ENCODE data around the gene PODN. TPM values are rescaled to one million over a fixed set of nuclear protein-coding genes. Genes with fewer than 3 reads are reported as not detected.

The PODN gene
- total RNA-seq, 1 donor from 2014 or later, result not detected

DNA sequence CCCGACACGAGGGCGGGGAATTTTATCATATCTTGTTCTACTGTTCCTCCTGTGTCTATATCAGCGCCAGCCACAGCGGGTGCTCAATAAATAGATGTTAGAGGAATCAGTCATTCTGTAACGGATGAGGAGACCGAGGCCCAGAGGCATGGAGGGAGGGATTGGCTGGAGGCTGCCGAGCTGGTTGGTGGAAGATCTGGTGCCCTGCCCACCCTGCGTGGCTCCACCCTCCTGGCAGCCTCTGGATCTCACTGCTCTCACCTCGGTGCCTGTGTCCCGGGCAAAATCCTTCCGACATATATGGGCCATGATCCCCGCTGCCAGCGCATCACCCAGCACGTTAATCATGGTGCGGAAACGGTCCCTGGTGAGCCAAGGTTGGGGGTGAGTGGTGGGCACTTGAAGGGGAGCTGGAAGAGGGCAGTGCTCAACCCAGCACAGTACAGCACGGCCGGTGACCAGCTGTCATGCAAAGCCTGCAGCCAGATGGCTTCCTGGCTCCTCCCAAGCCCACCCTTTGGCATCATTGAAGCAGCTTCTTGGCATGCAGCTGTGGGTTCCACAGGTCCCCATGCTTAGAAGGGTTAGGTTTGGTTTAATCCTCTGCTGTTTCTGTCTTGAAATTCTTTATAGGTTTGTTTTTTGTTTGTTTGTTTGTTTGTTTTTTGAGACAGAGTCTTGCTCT lies 26.7 kb downstream of the PODN start:
- intact Hi-C loops (cut with micrococcal nuclease), result no loop called here

GRCh38 chr1:53089478-53090226 lies 27.6 kb downstream of the PODN start:
- intact Hi-C loops (cut with micrococcal nuclease), result no loop called here

DNA sequence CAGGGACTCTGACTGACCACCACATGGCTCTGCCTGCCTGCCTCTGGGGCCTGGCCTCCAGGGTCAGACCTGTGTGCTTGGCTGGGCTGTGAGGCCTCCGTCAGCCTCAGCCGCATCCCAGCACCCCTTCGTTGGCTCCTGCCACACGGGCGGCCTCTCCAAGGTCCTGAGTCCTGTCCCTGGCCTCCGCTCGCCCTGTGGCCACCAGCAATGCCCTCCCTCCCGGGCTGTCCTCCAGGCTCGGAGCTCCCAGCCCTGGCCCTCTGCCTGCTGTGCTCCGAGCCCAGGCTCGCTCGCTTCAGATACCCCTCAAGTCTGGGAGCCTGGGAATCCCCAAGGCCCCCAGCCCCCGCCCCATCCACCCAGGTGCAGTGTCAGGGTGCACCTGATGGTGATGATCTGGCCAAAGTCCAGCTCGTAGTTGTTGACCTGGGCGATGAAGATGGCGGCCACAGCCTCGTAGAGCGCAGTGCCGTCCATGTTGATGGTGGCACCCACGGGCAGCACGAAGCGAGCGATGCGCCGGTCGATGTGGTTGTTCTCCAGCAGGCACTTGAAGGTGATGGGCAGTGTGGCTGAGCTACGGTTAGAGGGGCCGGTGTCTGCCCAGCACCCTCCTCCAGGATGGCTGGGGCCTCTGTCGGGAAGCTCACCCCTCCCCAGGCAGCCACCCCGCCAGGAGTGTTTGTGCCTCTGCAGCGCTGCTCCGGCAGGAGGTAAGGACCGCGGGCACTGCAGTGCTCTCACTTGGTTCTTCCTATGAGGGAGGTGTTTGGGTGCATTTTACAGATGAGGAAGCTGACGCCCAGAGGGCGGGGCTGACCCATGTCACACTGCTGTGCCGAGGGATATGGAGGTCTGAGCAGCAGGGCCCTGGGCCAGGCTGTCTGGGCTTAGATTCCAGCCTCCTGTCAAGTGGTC lies 28.5 kb downstream of the PODN start:
- intact Hi-C loops (cut with micrococcal nuclease), result no loop called here

DNA sequence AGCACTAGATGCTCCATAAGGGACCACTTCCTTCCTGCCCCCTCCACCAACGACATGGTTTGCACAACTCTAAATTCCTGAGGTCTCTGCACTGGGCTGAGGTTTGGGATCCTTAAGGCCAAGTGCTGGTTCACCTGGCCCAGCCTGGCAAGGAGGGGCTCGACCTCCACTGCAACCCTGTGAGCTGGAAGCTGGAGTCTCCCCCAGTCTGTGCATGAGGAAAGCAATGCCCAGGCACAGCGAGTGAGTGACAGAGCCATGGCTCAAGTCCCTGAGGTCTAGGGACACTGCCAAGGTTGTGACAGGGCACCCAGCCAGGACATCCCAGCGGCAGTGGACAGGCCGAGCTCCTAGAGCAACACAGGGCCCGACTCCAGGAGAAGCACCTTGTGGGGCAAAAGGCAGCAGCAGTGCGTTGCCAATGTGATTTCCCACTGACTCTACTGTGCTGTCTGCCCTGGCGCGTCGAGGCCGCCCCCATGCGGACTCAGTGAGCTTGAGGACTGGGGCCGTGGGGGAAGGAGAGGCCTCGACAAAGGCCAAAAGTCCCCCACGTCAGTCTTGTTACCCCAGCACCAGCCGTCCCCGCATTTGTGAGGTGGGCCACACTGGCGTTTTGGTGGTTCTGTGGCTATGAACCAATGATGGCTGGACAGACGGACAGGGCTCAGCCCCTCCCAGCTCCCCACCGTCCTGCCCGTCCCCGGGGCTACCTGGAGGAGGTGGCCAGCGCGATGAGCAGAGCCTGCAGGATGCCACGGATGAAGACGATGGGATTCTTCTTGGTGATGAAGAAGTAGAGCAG lies 30.0 kb downstream of the PODN start:
- intact Hi-C loops (cut with micrococcal nuclease), result no loop called here

DNA sequence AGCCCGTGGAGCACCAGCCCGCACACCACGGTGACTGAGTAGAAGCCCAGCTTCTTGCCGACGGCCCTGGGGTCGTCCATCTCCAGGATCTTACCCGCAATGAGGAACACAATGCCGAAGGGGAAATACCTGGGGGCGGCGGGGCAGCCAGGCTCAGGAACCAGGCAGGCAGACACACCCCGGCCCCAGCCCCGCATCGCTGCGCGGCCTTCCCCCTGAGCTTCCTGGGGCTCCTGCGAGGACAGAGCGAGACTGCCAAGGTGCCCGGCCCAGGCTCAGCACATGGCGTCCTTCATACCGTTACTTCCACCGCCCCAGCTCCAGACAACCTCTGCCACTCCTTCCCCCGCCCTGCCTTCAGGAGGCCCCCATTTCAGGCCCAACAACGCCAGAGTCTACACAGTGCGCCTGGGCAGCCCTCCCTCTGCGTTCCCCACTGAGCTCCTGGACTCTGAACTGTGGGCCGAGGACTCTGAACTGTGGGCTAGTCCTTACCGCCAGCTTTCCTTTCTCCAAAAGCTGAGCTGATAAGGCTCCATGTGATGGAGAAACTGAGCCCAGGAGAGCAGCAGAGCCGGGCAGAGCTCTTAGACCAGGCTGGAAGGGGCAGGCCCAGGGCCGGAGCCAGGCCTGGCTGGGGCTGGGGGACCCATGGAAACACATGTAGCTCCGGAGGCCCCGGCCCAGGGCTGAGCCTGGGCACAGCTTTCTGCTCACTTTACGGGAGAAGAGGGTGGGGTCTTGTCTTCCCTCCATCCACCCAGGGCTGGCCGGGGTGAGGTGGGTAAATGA lies 30.8 kb downstream of the PODN start:
- intact Hi-C loops (cut with micrococcal nuclease), result no loop called here

GRCh38 chr1:53093451-53093754 lies 31.4 kb downstream of the PODN start:
- intact Hi-C loops (cut with micrococcal nuclease), result no loop called here

- intact Hi-C loops (cut with micrococcal nuclease), result no loop called here
These were observed 31.9 kb downstream of the PODN start for GRCh38 chr1:53093778-53094532.

- intact Hi-C loops (cut with micrococcal nuclease), result no loop called here
These were observed 32.5 kb downstream of the PODN start for GRCh38 chr1:53094533-53094919.

- intact Hi-C loops (cut with micrococcal nuclease), result no loop called here
These were observed 42.4 kb downstream of the PODN start for GRCh38 chr1:53104289-53104913.

DNA sequence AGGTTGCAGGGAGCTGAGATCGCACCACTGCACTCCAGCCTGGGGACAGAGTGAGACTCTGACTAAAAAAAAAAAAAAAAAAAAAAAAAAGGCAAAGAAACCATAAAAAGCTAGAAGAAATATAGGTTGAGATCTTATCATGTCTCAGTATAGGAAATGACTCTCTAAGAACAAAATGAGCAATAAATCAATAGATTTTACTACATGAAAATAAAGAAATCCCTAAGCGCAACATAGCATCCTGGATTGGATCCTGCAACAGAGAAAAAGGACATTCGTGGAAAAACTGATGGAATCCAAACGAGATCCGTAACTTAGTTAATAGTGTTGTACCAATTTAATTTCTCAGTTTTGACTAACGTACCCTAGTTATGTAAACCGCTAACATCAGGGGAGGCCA lies 45.1 kb downstream of the PODN start:
- intact Hi-C loops (cut with micrococcal nuclease), result no loop called here

DNA sequence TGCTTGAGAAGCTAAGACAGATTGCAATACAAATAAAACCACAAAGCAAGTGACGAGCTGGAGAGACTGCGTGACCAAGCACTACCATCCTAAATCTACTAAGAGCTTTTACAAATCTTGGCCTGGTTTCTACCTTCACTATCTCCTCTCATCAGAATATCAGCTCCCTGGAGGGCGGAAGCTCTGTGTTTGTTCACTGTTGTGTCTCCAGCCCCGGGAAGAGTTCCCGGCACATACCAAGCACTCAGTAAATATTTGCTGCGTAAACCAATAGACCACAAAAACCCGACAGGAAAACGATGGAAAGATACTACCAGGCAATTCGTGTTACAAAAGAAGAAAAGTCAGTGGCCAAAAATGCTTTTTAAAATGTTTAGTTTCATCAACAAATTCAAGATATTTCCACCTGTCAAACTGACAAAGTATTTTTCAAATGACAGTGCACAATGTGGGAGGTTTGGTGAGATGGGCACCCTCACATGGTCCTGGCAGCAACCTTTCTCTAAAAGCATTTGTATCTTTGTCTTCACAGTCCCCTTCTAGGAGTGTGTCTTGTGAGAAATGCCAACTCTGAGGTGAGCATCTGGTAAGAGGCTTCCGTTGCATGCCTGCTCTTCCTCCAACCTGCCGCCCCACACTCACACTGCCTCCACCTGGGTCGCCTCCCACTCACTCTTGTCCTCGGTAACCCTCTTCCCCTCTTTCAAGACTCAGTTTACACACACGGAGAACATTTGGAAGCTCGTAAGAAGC lies 45.7 kb downstream of the PODN start:
- intact Hi-C loops (cut with micrococcal nuclease), result no loop called here

- intact Hi-C loops (cut with micrococcal nuclease), result no loop called here
These were observed 46.9 kb downstream of the PODN start for GRCh38 chr1:53108646-53109580.

GRCh38 chr1:53110370-53111072 lies 48.5 kb downstream of the PODN start:
- intact Hi-C loops (cut with micrococcal nuclease), result no loop called here

- intact Hi-C loops (cut with micrococcal nuclease), result no loop called here
These were observed 49.1 kb downstream of the PODN start for GRCh38 chr1:53111073-53111556.

GRCh38 chr1:53111693-53112092 lies 49.7 kb downstream of the PODN start:
- intact Hi-C loops (cut with micrococcal nuclease), result no loop called here

DNA sequence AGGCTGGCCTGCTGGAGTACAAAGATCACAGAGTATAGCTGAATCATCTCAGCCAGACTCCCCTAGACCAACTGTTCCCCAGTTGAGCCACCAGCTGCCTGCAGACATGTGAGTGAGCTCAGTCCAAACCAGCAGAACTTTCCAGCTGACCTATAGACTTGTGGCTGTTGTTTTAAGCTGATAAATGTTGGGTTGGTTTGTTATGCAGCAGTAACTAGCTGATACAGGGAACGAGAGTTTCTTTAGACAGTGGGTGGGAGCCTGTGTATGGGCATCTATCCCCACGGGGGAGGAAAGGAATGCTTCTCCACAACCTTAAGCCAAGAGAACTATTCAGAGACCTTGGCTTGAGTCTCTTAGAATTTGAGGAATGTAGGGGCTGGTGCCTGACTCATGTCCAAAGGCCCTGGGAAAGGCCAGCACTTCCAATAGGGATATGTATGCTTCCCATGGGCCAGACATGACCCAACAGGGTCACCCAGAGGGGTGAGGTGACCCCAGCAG lies 50.3 kb downstream of the PODN start:
- intact Hi-C loops (cut with micrococcal nuclease), result no loop called here

Data from T-helper 2 cell treated with Interferon-gamma antibody and Interleukin-4, amounts not matched to agents 100 ng/mL and 5 ng/mL, for 36 hours (primary cell).